GM12872 (cell line): ENCODE results near the gene HPS5.

Source experiments
- TF ChIP-seq, protein P1 (sequence below): IDR thresholded peaks from 3 replicates; pipeline ENCODE4 v1.5.1; 2011; ENCODE audit warnings: low read depth, mild to moderate bottlenecking, low read length, moderate library complexity; ENCODE audit not compliant: insufficient read depth

Gene HPS5

GRCh38 chr11:18235394-18236334 lies 86.3 kb downstream of the HPS5 start:
- TF ChIP-seq, protein P1, sequence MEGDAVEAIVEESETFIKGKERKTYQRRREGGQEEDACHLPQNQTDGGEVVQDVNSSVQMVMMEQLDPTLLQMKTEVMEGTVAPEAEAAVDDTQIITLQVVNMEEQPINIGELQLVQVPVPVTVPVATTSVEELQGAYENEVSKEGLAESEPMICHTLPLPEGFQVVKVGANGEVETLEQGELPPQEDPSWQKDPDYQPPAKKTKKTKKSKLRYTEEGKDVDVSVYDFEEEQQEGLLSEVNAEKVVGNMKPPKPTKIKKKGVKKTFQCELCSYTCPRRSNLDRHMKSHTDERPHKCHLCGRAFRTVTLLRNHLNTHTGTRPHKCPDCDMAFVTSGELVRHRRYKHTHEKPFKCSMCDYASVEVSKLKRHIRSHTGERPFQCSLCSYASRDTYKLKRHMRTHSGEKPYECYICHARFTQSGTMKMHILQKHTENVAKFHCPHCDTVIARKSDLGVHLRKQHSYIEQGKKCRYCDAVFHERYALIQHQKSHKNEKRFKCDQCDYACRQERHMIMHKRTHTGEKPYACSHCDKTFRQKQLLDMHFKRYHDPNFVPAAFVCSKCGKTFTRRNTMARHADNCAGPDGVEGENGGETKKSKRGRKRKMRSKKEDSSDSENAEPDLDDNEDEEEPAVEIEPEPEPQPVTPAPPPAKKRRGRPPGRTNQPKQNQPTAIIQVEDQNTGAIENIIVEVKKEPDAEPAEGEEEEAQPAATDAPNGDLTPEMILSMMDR = no peak

GRCh38 chr11:18233912-18234311 lies 88.0 kb downstream of the HPS5 start:
- TF ChIP-seq, protein P1 = no peak

- TF ChIP-seq, protein P1 = no peak
These were observed 91.1 kb downstream of the HPS5 start for GRCh38 chr11:18230859-18231258.

- TF ChIP-seq, protein P1 = no peak
These were observed 92.4 kb downstream of the HPS5 start for GRCh38 chr11:18229501-18229900.
